ENCODE data around the gene ARL3. TPM values are rescaled to one million over a fixed set of nuclear protein-coding genes. Genes with fewer than 3 reads are reported as not detected.

The ARL3 gene
- total RNA-seq, 1 experiment from 2014 or later: 13.3 TPM

DNA sequence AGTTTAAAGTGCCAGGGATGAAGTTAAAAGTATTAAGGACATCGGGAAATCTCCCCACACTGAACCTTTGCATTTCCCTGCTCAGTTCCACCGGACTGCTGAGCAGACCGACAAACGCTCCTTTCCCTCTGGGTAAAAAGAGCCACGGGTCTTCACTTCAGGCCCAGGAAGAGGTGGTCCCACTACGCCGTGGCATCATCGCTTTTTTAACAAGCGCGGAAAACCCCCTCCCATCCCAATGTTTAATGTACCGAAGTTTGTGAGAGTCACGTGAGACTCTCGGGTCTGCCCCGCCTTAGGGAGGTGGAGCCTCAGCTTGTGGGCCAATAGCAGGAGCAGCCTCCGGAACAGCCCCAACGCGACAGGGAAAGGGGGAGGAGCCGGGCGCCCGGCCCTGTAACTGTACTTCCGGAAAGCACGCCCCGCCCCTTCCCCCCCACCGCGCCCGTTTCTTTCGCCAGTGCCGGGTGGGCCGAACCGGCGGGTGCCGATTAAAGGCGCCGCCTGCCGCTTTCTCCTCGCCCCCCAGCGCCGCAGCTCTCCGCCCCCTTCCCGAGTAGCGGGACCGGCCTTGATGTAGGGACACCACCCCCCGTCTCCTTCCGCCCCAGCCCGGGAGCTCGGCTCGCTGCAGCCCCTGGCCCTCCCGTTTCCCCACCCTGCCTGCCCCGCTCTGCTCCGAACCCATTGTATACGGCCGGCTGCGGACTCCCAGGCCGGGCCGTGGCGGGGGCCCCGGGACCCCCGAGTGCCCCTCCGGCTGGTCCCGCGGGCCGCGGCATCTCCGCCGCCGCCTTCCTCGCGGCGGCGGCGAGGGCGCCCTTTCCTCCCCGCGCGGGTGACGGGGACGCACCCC, 72.1 kb downstream of the ARL3 start (continued):
- TF ChIP-seq, protein P1, sequence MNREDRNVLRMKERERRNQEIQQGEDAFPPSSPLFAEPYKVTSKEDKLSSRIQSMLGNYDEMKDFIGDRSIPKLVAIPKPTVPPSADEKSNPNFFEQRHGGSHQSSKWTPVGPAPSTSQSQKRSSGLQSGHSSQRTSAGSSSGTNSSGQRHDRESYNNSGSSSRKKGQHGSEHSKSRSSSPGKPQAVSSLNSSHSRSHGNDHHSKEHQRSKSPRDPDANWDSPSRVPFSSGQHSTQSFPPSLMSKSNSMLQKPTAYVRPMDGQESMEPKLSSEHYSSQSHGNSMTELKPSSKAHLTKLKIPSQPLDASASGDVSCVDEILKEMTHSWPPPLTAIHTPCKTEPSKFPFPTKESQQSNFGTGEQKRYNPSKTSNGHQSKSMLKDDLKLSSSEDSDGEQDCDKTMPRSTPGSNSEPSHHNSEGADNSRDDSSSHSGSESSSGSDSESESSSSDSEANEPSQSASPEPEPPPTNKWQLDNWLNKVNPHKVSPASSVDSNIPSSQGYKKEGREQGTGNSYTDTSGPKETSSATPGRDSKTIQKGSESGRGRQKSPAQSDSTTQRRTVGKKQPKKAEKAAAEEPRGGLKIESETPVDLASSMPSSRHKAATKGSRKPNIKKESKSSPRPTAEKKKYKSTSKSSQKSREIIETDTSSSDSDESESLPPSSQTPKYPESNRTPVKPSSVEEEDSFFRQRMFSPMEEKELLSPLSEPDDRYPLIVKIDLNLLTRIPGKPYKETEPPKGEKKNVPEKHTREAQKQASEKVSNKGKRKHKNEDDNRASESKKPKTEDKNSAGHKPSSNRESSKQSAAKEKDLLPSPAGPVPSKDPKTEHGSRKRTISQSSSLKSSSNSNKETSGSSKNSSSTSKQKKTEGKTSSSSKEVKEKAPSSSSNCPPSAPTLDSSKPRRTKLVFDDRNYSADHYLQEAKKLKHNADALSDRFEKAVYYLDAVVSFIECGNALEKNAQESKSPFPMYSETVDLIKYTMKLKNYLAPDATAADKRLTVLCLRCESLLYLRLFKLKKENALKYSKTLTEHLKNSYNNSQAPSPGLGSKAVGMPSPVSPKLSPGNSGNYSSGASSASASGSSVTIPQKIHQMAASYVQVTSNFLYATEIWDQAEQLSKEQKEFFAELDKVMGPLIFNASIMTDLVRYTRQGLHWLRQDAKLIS (CRISPR knock-in tag; IDR thresholded peaks at IDR 0.05; ENCODE audit: borderline replicate concordance): no peak
- TF ChIP-seq, protein P2, sequence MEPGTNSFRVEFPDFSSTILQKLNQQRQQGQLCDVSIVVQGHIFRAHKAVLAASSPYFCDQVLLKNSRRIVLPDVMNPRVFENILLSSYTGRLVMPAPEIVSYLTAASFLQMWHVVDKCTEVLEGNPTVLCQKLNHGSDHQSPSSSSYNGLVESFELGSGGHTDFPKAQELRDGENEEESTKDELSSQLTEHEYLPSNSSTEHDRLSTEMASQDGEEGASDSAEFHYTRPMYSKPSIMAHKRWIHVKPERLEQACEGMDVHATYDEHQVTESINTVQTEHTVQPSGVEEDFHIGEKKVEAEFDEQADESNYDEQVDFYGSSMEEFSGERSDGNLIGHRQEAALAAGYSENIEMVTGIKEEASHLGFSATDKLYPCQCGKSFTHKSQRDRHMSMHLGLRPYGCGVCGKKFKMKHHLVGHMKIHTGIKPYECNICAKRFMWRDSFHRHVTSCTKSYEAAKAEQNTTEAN (CRISPR knock-in tag; IDR thresholded peaks at IDR 0.05): no peak
- TF ChIP-seq FOXP1 (CRISPR knock-in tag; IDR thresholded peaks at IDR 0.05; ENCODE audit: borderline replicate concordance) (peak; percentile 49; the same call in 1 of the 2 replicates), ZNF416 (CRISPR knock-in tag; IDR thresholded peaks at IDR 0.05) (no peak), ZNF263 (CRISPR knock-in tag; IDR thresholded peaks at IDR 0.05; ENCODE audit: low read depth) (no peak), SMAD4 (CRISPR knock-in tag; IDR thresholded peaks at IDR 0.05) (no peak), ZNF671 (CRISPR knock-in tag; IDR thresholded peaks at IDR 0.05) (no peak), ZNF232 (CRISPR knock-in tag; IDR thresholded peaks at IDR 0.05) (0 out of 2 replicates have a peak, but pooled peaks have one; percentile 81), NFATC4 (CRISPR knock-in tag; IDR thresholded peaks at IDR 0.05) (no peak), FOXK1 (CRISPR knock-in tag; IDR thresholded peaks at IDR 0.05) (no peak; the same call in none of the 2 replicates), GRHL2 (CRISPR knock-in tag; IDR thresholded peaks at IDR 0.05; ENCODE audit: insufficient replicate concordance, severe bottlenecking) (no peak), SP1 (CRISPR knock-in tag; conservative IDR thresholded peaks at IDR 0.05) (peak; percentile 94), CREM (CRISPR knock-in tag; IDR thresholded peaks at IDR 0.05) (no peak)
- TF ChIP-seq, protein P3, sequence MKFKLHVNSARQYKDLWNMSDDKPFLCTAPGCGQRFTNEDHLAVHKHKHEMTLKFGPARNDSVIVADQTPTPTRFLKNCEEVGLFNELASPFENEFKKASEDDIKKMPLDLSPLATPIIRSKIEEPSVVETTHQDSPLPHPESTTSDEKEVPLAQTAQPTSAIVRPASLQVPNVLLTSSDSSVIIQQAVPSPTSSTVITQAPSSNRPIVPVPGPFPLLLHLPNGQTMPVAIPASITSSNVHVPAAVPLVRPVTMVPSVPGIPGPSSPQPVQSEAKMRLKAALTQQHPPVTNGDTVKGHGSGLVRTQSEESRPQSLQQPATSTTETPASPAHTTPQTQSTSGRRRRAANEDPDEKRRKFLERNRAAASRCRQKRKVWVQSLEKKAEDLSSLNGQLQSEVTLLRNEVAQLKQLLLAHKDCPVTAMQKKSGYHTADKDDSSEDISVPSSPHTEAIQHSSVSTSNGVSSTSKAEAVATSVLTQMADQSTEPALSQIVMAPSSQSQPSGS (CRISPR knock-in tag; IDR thresholded peaks at IDR 0.05; ENCODE audit: borderline replicate concordance, low read depth): no peak
- TF ChIP-seq, protein P4, sequence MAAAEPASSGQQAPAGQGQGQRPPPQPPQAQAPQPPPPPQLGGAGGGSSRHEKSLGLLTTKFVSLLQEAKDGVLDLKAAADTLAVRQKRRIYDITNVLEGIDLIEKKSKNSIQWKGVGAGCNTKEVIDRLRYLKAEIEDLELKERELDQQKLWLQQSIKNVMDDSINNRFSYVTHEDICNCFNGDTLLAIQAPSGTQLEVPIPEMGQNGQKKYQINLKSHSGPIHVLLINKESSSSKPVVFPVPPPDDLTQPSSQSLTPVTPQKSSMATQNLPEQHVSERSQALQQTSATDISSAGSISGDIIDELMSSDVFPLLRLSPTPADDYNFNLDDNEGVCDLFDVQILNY (CRISPR knock-in tag; IDR thresholded peaks at IDR 0.05): 0 out of 2 replicates have a peak, but pooled peaks have one; percentile 27
- TF ChIP-seq, protein P5, sequence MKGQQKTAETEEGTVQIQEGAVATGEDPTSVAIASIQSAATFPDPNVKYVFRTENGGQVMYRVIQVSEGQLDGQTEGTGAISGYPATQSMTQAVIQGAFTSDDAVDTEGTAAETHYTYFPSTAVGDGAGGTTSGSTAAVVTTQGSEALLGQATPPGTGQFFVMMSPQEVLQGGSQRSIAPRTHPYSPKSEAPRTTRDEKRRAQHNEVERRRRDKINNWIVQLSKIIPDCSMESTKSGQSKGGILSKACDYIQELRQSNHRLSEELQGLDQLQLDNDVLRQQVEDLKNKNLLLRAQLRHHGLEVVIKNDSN (CRISPR knock-in tag; IDR thresholded peaks at IDR 0.05): peak; percentile 91
- TF ChIP-seq, protein P6, sequence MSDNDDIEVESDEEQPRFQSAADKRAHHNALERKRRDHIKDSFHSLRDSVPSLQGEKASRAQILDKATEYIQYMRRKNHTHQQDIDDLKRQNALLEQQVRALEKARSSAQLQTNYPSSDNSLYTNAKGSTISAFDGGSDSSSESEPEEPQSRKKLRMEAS (CRISPR knock-in tag; IDR thresholded peaks at IDR 0.05): peak; percentile 79
- TF ChIP-seq, protein P7, sequence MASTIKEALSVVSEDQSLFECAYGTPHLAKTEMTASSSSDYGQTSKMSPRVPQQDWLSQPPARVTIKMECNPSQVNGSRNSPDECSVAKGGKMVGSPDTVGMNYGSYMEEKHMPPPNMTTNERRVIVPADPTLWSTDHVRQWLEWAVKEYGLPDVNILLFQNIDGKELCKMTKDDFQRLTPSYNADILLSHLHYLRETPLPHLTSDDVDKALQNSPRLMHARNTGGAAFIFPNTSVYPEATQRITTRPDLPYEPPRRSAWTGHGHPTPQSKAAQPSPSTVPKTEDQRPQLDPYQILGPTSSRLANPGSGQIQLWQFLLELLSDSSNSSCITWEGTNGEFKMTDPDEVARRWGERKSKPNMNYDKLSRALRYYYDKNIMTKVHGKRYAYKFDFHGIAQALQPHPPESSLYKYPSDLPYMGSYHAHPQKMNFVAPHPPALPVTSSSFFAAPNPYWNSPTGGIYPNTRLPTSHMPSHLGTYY (CRISPR knock-in tag; IDR thresholded peaks at IDR 0.05): no peak
- TF ChIP-seq, protein P8, sequence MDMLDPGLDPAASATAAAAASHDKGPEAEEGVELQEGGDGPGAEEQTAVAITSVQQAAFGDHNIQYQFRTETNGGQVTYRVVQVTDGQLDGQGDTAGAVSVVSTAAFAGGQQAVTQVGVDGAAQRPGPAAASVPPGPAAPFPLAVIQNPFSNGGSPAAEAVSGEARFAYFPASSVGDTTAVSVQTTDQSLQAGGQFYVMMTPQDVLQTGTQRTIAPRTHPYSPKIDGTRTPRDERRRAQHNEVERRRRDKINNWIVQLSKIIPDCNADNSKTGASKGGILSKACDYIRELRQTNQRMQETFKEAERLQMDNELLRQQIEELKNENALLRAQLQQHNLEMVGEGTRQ (CRISPR knock-in tag; IDR thresholded peaks at IDR 0.05): peak; percentile 93
- TF ChIP-seq, protein P9, sequence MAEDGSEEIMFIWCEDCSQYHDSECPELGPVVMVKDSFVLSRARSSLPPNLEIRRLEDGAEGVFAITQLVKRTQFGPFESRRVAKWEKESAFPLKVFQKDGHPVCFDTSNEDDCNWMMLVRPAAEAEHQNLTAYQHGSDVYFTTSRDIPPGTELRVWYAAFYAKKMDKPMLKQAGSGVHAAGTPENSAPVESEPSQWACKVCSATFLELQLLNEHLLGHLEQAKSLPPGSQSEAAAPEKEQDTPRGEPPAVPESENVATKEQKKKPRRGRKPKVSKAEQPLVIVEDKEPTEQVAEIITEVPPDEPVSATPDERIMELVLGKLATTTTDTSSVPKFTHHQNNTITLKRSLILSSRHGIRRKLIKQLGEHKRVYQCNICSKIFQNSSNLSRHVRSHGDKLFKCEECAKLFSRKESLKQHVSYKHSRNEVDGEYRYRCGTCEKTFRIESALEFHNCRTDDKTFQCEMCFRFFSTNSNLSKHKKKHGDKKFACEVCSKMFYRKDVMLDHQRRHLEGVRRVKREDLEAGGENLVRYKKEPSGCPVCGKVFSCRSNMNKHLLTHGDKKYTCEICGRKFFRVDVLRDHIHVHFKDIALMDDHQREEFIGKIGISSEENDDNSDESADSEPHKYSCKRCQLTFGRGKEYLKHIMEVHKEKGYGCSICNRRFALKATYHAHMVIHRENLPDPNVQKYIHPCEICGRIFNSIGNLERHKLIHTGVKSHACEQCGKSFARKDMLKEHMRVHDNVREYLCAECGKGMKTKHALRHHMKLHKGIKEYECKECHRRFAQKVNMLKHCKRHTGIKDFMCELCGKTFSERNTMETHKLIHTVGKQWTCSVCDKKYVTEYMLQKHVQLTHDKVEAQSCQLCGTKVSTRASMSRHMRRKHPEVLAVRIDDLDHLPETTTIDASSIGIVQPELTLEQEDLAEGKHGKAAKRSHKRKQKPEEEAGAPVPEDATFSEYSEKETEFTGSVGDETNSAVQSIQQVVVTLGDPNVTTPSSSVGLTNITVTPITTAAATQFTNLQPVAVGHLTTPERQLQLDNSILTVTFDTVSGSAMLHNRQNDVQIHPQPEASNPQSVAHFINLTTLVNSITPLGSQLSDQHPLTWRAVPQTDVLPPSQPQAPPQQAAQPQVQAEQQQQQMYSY (CRISPR knock-in tag; IDR thresholded peaks at IDR 0.05): no peak
- TF ChIP-seq, protein P10, sequence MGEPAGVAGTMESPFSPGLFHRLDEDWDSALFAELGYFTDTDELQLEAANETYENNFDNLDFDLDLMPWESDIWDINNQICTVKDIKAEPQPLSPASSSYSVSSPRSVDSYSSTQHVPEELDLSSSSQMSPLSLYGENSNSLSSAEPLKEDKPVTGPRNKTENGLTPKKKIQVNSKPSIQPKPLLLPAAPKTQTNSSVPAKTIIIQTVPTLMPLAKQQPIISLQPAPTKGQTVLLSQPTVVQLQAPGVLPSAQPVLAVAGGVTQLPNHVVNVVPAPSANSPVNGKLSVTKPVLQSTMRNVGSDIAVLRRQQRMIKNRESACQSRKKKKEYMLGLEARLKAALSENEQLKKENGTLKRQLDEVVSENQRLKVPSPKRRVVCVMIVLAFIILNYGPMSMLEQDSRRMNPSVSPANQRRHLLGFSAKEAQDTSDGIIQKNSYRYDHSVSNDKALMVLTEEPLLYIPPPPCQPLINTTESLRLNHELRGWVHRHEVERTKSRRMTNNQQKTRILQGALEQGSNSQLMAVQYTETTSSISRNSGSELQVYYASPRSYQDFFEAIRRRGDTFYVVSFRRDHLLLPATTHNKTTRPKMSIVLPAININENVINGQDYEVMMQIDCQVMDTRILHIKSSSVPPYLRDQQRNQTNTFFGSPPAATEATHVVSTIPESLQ (CRISPR knock-in tag; IDR thresholded peaks at IDR 0.05): no peak

All from WTC11 (cell line).